Measurements from ENCODE around the gene CBLL2. TPM values are rescaled to one million over a fixed set of nuclear protein-coding genes. Genes with fewer than 3 reads are reported as not detected.

The CBLL2 gene, protein sequence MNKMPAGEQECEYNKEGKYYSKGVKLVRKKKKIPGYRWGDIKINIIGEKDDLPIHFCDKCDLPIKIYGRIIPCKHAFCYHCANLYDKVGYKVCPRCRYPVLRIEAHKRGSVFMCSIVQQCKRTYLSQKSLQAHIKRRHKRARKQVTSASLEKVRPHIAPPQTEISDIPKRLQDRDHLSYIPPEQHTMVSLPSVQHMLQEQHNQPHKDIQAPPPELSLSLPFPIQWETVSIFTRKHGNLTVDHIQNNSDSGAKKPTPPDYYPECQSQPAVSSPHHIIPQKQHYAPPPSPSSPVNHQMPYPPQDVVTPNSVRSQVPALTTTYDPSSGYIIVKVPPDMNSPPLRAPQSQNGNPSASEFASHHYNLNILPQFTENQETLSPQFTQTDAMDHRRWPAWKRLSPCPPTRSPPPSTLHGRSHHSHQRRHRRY
- total RNA-seq: not detected
- long read RNA-seq: 0 reads

DNA sequence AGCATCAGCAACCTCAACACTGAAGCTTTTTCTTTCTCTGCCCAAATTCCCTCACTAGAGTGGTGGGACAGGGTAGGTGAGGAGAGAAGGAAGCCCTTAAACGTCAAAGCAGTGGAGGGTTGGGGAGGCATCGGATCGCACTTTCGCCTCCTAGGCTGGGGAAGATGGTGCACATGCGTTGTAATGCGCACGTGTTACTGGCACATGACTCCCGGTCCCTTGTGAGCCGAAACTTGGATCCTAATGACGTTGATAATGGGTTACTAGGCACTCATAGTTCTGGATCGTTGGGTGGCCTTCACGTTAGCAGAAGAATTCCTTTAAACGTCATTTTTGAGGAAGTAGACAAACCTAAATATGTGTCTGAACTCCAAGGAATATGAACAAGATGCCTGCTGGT lies at the start of gene CBLL2:
Gene CBLL2 (plus strand): TSS at position 301 of the 400 bp plus-strand sequence. CDS start 79 bp downstream, at position 380.
- no peaks in the 10 kb centered on the region for H3K27me3 ChIP-seq
- no peak within 1 kb of the TSS for H3K4me3 ChIP-seq
- H3K4me1 ChIP-seq: no peaks in the 10 kb centered on the region
- intact Hi-C loops (cut with DNase I): no loop called here
- no peak for TF ChIP-seq POLR2A (IDR thresholded peaks at IDR 0.05)
- TF ChIP-seq, protein P1, sequence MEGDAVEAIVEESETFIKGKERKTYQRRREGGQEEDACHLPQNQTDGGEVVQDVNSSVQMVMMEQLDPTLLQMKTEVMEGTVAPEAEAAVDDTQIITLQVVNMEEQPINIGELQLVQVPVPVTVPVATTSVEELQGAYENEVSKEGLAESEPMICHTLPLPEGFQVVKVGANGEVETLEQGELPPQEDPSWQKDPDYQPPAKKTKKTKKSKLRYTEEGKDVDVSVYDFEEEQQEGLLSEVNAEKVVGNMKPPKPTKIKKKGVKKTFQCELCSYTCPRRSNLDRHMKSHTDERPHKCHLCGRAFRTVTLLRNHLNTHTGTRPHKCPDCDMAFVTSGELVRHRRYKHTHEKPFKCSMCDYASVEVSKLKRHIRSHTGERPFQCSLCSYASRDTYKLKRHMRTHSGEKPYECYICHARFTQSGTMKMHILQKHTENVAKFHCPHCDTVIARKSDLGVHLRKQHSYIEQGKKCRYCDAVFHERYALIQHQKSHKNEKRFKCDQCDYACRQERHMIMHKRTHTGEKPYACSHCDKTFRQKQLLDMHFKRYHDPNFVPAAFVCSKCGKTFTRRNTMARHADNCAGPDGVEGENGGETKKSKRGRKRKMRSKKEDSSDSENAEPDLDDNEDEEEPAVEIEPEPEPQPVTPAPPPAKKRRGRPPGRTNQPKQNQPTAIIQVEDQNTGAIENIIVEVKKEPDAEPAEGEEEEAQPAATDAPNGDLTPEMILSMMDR (IDR thresholded peaks at IDR 0.05): no peak
- no peaks in the 10 kb centered on the region for H3K9me3 ChIP-seq
- WGBS (ENCODE audit: insufficient coverage, low coverage, low lambda C conversion rate, missing lambda C conversion rate): 67% methylated on average over 12 of the region's 13 CpGs
- H3K27ac ChIP-seq: no peak within 1 kb of the TSS
- ATAC-seq (no peak), DNase-seq (no peak)
- no peaks in the 10 kb centered on the region for H3K36me3 ChIP-seq

DNA sequence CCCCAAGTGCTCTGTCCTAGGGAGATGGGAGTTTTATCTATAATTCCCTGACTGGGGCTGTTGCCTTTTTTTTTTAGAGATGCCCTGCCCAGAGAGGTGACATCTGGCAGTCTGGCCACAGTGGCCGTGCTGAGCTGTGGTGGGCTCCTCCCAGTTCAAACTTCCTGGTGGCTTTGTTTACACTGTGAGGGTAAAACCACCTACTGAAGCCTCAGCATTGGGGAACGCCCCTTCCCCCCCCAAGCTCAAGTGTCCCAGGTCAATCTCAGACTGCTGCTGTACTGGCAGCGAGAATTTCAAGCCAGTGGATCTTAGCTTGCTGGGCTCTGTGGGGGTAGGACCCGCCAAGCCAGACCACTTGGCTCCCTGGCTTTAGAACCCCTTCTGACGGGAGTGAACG lies 38.3 kb upstream of the CBLL2 start:
- no peaks in the 10 kb centered on the region for H3K36me3 ChIP-seq

DNA sequence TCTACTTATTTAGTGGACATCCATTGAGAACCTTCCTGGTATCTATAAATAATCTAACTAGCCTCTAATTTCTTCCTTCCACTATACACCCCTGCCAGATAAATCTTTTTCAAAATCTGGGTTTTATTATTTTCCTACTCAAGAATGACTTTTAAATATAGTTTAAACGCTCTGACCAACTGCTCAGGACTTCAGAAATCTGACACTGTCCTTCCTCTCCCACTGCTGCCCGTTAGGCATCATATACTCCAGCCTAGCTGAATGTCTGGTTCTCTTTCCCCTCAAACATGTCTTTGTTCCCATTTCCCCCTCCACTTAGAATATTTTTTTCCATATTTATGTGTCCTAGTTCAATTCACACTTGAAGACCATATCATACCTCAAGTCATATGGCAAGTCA lies 35.2 kb upstream of the CBLL2 start:
- intact Hi-C loops (cut with DNase I): no loop called here
- Histone ChIP-seq H3K4me1 (no peaks in the 10 kb centered on the region), H3K4me3 (no peak overlapping the region), H3K36me3 (no peaks in the 10 kb centered on the region), H3K9me3 (no peaks in the 10 kb centered on the region), H3K27ac (no peak overlapping the region), H3K27me3 (no peaks in the 10 kb centered on the region)
- 16% methylated on average over 2 of the region's 2 CpGs for WGBS (ENCODE audit: insufficient coverage, low coverage, low lambda C conversion rate, missing lambda C conversion rate)
- no peak for DNase-seq
- ATAC-seq: no peak
- TF ChIP-seq POLR2A (IDR thresholded peaks at IDR 0.05): no peak
- TF ChIP-seq, protein P1 (IDR thresholded peaks at IDR 0.05): no peak

More for the DNA sequence above, 38.3 kb upstream of the CBLL2 start:
- TF ChIP-seq, protein P1 (IDR thresholded peaks at IDR 0.05): no peak
- TF ChIP-seq POLR2A (IDR thresholded peaks at IDR 0.05): no peak
- intact Hi-C loops (cut with DNase I): no loop called here
- DNase-seq: no peak
- Histone ChIP-seq H3K27ac (no peak overlapping the region), H3K9me3 (no peaks in the 10 kb centered on the region), H3K4me3 (no peak overlapping the region), H3K4me1 (no peaks in the 10 kb centered on the region), H3K27me3 (no peaks in the 10 kb centered on the region)
- WGBS (ENCODE audit: insufficient coverage, low coverage, low lambda C conversion rate, missing lambda C conversion rate): 37% methylated on average over 3 of the region's 6 CpGs
- ATAC-seq: no peak

DNA sequence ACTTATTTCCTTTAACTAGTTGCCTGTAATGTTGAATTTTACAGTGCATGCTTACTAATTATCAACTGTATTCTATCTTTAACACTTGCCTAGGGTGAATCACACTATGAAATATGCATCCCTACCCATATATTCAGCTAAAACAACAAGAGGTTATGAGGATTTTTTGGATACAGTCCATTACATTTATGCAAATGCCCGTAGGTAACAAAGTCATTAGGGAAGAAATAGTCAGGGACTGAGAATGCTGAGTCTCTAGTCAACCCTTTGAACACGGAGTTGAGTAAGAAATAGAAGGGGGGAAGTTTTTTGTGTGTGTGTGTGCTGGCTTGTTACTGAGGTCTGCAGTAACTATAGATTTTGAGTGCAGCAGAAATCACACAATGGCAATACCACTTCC lies 26.1 kb upstream of the CBLL2 start:
- Histone ChIP-seq H3K27ac (no peak overlapping the region), H3K9me3 (no peaks in the 10 kb centered on the region), H3K27me3 (no peaks in the 10 kb centered on the region), H3K4me1 (no peaks in the 10 kb centered on the region), H3K4me3 (no peak overlapping the region), H3K36me3 (no peaks in the 10 kb centered on the region)
- no peak for DNase-seq
- intact Hi-C loops (cut with DNase I): no loop called here
- TF ChIP-seq, protein P1 (IDR thresholded peaks at IDR 0.05): no peak
- TF ChIP-seq POLR2A (IDR thresholded peaks at IDR 0.05): no peak
- 40% methylated on average over 2 of the region's 2 CpGs for WGBS (ENCODE audit: insufficient coverage, low coverage, low lambda C conversion rate, missing lambda C conversion rate)
- ATAC-seq: no peak
